Caco-2 (cell line): ENCODE results near the gene WDR86. TPM values are rescaled to one million over a fixed set of nuclear protein-coding genes. Genes with fewer than 3 reads are reported as not detected.

Experiments used
- BruUV-seq: library from RNA; stranded (reverse); fragments of 400-500 nt; replicated peaks from 2 replicates; lab custom pipeline; 2021; lab: Mats Ljungman, UMichigan
- CTCF ChIA-PET: fragments of 300-600 bp; sonication (Branson Sonifier 250); formaldehyde crosslinking; loops from one replicate; lab custom pipeline; 2022; ENCODE audit warnings: antibody characterized with exemption; lab: Charles Lee
- POLR2A ChIA-PET: fragments of 300-600 bp; sonication (Branson Sonifier 250); formaldehyde crosslinking; loops from one replicate; lab custom pipeline; 2022; ENCODE audit warnings: antibody characterized with exemption; lab: Charles Lee
- DNase-seq, 2 experiments: peaks; one replicate each; pipeline versions ENCODE4 v3.0.0 to v3.0.0-alpha.2; 2020 to 2022
- H3K27me3 ChIP-seq: replicated peaks from 2 replicates; pipeline ENCODE4 v1.6.0; 2011; ENCODE audit warnings: low read length; ENCODE audit not compliant: control insufficient read depth, insufficient read depth
- H3K36me3 ChIP-seq: 2 replicates; pipeline ENCODE4 v1.5.1; 2011; ENCODE audit warnings: low read length; ENCODE audit not compliant: control insufficient read depth, insufficient read depth
- H3K4me1 ChIP-seq: fragments of 250-450 bp; sonication (Bioruptor Pico); 2 replicates; pipeline ENCODE4 v1.5.1; 2020; ENCODE audit warnings: mild to moderate bottlenecking
- H3K4me3 ChIP-seq: 2 replicates; pipeline ENCODE4 v1.5.1; 2011; ENCODE audit warnings: low read depth, mild to moderate bottlenecking, control low read depth, low read length
- H3K9me3 ChIP-seq: fragments of 250-450 bp; sonication (Bioruptor Pico); 2 replicates; pipeline ENCODE4 v1.5.1; 2020; ENCODE audit warnings: mild to moderate bottlenecking, moderate library complexity
- H3K27ac Mint-ChIP-seq: one replicate; pipeline ENCODE4 v1.8.0; 2022; ENCODE audit warnings: mixed read lengths; ENCODE audit not compliant: unreplicated experiment
- H3K27me3 Mint-ChIP-seq: one replicate; pipeline ENCODE4 v1.8.0; 2022; ENCODE audit warnings: mixed read lengths; ENCODE audit not compliant: insufficient read depth, unreplicated experiment
- H3K36me3 Mint-ChIP-seq: one replicate; pipeline ENCODE4 v1.8.0; 2022; ENCODE audit warnings: mild to moderate bottlenecking, mixed read lengths; ENCODE audit not compliant: insufficient read depth, unreplicated experiment
- H3K4me1 Mint-ChIP-seq: one replicate; pipeline ENCODE4 v1.8.0; 2022; ENCODE audit warnings: low read depth, mixed read lengths; ENCODE audit not compliant: unreplicated experiment
- H3K4me3 Mint-ChIP-seq: one replicate; pipeline ENCODE4 v1.8.0; 2022; ENCODE audit warnings: mild to moderate bottlenecking, moderate library complexity, mixed read lengths; ENCODE audit not compliant: unreplicated experiment
- H3K9me3 Mint-ChIP-seq: one replicate; pipeline ENCODE4 v1.8.0; 2022; ENCODE audit warnings: mixed read lengths; ENCODE audit not compliant: unreplicated experiment
- CTCF ChIP-seq, 2 experiments: fragments of 200-600 bp in 1 of 2; IDR thresholded peaks; 1 replicate in 1 of 2; 2 replicates in 1 of 2; pipeline versions ENCODE4 v1.5.1 to v1.8.0; 2011 to 2022; ENCODE audit warnings: antibody characterized with exemption in 1 of 2, control low read depth in 1 of 2, inconsistent platforms in 1 of 2, low read depth in 1 of 2, low read length in 1 of 2, mild to moderate bottlenecking in 1 of 2, moderate library complexity in 1 of 2; ENCODE audit not compliant: insufficient read depth in 1 of 2, severe bottlenecking in 1 of 2, unreplicated experiment in 1 of 2
- intact Hi-C: fragments of 100-400 bp; cut with micrococcal nuclease; formaldehyde crosslinking; loops from one replicate; pipeline ENCODE4 v1.10.0; 2022; ENCODE audit not compliant: unreplicated experiment
- total RNA-seq: library from RNA; stranded (reverse); gene quantifications from 2 replicates; pipeline ENCODE4 v1.2.3, GENCODE V29; 2022

The WDR86 gene
- total RNA-seq, 1 experiment from 2014 or later: 0.52 TPM

GRCh38 chr7:151341357-151342101 is 68.3 kb downstream of the WDR86 start, which contains the start of gene NUB1:
TSS of gene NUB1 (plus strand) at chr7:151341812. CDS start at chr7:151345350, 3,538 bp downstream.
- Mint-ChIP-seq H3K27ac (peak within 1 kb of the TSS; percentile 59), H3K9me3 (no peaks in the 10 kb centered on the region), H3K36me3 (peaks cover 21% of the 10 kb centered on the region), H3K4me1 (peaks cover 11% of the 10 kb centered on the region), H3K4me3 (peak within 1 kb of the TSS; percentile 75), H3K27me3 (no peaks in the 10 kb centered on the region)
- no peaks in the 10 kb centered on the region for H3K27me3 ChIP-seq
- H3K9me3 ChIP-seq: no peaks in the 10 kb centered on the region
- BruUV-seq: no TSS peak
- DNase-seq: peak; percentile 88 to 96
- peaks cover 2% of the 10 kb centered on the region for H3K36me3 ChIP-seq
- ChIA-PET POLR2A (interaction anchor here (0.6 to 1.3 kb wide), 7 partner anchors 11 to 395 kb away, joined by 3 to 9 read pairs (median 4); partner anchors contain the start of gene ABCF2), CTCF (interaction anchor here (0.6 to 3.3 kb wide), 6 partner anchors 9 to 504 kb away, joined by 3 to 12 read pairs (median 5); no protein-coding TSS in a partner anchor)
- no peak for TF ChIP-seq CTCF (IDR thresholded peaks at IDR 0.05; ENCODE audit: insufficient read depth in 1 of 2, low read depth in 1 of 2, low read length in 1 of 2, severe bottlenecking in 1 of 2, unreplicated experiment in 1 of 2)
- H3K4me3 ChIP-seq: peak within 1 kb of the TSS; percentile 85
- peaks cover 15% of the 10 kb centered on the region for H3K4me1 ChIP-seq
- intact Hi-C loops: loop anchor here (1.0 kb wide), 1 partner anchor 9 kb away; no protein-coding TSS in a partner anchor

- Histone ChIP-seq H3K4me3 (peak overlapping the region; percentile 85; the same call in 1 of the 2 replicates), H3K36me3 (peaks cover 2% of the 10 kb centered on the region), H3K9me3 (no peaks in the 10 kb centered on the region), H3K4me1 (peaks cover 8% of the 10 kb centered on the region), H3K27me3 (no peaks in the 10 kb centered on the region)
- no peak for TF ChIP-seq CTCF (IDR thresholded peaks at IDR 0.05; ENCODE audit: insufficient read depth in 1 of 2, low read depth in 1 of 2, low read length in 1 of 2, severe bottlenecking in 1 of 2, unreplicated experiment in 1 of 2)
- ChIA-PET CTCF (interaction anchor here (0.6 to 3.3 kb wide), 6 partner anchors 9 to 503 kb away, joined by 3 to 12 read pairs (median 5); no protein-coding TSS in a partner anchor), POLR2A (interaction anchor here (0.6 to 1.3 kb wide), 7 partner anchors 10 to 396 kb away, joined by 3 to 9 read pairs (median 4); partner anchors contain the start of gene ABCF2)
- BruUV-seq: no TSS peak
- Mint-ChIP-seq H3K36me3 (peaks cover 14% of the 10 kb centered on the region), H3K27me3 (no peaks in the 10 kb centered on the region), H3K9me3 (no peaks in the 10 kb centered on the region), H3K4me1 (peaks cover 5% of the 10 kb centered on the region), H3K27ac (no peak overlapping the region), H3K4me3 (peak overlapping the region; percentile 75)
- intact Hi-C loops: loop anchor here (1.0 kb wide), 1 partner anchor 9 kb away; no protein-coding TSS in a partner anchor
- no peak for DNase-seq
Observed at GRCh38 chr7:151340794-151341356, 69.0 kb downstream of the WDR86 start.
